GM06990 (cell line): ENCODE measurements around the gene VPS25.

Experiments used
- DNase-seq: peaks from one replicate; pipeline ENCODE4 v3.0.0-alpha.2; 2011; ENCODE audit not compliant: insufficient read length; ENCODE audit errors: extremely low read depth
- H3K27me3 ChIP-seq: replicated peaks from 2 replicates; pipeline ENCODE4 v1.6.0; 2011; ENCODE audit warnings: low read length; ENCODE audit not compliant: control insufficient read depth, insufficient read depth
- H3K36me3 ChIP-seq: 2 replicates; pipeline ENCODE4 v1.5.1; 2011; ENCODE audit warnings: low read length; ENCODE audit not compliant: control insufficient read depth, insufficient read depth
- H3K4me3 ChIP-seq: replicated peaks from 2 replicates; pipeline ENCODE4 v1.5.1; 2011; ENCODE audit warnings: low read depth, mild to moderate bottlenecking, control low read depth, low read length
- TF ChIP-seq, protein P1 (sequence below): IDR thresholded peaks from 2 replicates; pipeline ENCODE4 v1.5.1; 2011; ENCODE audit warnings: low read length, control low read depth, mild to moderate bottlenecking, inconsistent platforms; ENCODE audit not compliant: insufficient read depth, poor library complexity, severe bottlenecking

Gene VPS25

DNA sequence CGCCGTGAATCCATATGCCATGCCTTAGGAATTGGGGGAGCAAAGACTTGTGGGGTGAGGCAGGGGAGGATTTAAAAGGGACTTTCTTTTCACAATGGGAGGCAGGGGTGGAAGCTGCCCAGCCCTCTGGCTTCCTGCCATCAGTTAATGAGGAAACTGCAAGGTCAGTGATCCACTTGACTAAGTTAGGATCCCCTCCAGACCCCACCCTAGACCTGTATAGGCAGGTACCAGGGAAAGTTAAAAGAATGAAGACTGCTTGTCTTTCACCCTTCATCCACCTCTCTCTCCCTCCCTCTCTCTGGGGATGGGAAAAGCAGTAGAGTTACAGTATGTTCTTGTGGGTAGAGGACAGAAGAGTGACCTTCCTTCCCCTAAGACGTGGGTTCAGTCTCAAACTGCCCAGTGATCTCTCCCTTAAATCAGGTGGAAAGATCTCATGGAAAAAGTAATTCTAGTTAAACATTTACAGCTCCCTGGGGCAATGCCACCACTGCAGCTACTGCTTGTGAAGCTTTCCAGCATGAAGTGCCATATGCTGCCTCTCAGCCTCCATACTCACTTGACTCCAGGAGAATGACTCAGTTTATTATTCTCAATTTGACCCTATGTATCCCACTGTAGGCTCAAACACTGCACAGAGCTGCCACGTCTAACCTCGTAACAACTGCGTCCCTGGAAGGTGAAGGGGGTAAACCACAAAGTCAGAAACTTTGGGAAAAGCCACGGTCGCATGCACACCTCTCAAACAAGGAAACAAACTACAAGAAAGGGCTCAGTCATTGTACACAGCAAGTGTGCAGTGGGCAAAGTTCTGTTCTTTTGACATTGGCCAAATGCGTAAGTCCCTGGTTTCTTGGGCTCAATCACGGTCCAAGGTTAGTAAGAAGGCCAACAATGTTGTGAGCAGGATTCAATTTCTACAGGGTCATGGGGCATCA is 24.1 kb downstream of the VPS25 start:
- no peaks in the 10 kb centered on the region; the same call in none of the 2 replicates for H3K36me3 ChIP-seq
- DNase-seq: no peak
- TF ChIP-seq, protein P1, sequence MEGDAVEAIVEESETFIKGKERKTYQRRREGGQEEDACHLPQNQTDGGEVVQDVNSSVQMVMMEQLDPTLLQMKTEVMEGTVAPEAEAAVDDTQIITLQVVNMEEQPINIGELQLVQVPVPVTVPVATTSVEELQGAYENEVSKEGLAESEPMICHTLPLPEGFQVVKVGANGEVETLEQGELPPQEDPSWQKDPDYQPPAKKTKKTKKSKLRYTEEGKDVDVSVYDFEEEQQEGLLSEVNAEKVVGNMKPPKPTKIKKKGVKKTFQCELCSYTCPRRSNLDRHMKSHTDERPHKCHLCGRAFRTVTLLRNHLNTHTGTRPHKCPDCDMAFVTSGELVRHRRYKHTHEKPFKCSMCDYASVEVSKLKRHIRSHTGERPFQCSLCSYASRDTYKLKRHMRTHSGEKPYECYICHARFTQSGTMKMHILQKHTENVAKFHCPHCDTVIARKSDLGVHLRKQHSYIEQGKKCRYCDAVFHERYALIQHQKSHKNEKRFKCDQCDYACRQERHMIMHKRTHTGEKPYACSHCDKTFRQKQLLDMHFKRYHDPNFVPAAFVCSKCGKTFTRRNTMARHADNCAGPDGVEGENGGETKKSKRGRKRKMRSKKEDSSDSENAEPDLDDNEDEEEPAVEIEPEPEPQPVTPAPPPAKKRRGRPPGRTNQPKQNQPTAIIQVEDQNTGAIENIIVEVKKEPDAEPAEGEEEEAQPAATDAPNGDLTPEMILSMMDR: no peak
- H3K27me3 ChIP-seq: no peaks in the 10 kb centered on the region
- H3K4me3 ChIP-seq: peak overlapping the region; percentile 75

DNA sequence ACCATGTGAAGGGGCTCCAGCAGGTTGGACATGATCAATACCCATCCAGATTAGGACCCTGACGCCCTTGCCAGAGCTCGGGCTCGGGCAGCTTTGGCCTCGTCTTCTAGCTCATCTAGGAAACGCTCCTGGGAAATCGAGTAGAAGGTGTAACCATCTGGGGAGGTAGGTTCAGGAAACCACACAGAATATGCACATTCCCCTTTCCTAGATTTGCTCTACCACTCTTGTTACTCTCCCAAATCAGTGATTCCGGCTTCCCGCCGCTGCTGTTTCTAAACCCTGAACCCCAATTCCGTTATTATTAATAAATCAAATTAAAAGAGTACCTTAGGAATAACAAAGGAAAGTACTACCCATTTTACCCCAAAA is 24.7 kb downstream of the VPS25 start:
- Histone ChIP-seq H3K36me3 (no peaks in the 10 kb centered on the region; the same call in none of the 2 replicates), H3K4me3 (peak overlapping the region; percentile 75), H3K27me3 (no peaks in the 10 kb centered on the region)
- TF ChIP-seq, protein P1: no peak
- DNase-seq: no peak

DNA sequence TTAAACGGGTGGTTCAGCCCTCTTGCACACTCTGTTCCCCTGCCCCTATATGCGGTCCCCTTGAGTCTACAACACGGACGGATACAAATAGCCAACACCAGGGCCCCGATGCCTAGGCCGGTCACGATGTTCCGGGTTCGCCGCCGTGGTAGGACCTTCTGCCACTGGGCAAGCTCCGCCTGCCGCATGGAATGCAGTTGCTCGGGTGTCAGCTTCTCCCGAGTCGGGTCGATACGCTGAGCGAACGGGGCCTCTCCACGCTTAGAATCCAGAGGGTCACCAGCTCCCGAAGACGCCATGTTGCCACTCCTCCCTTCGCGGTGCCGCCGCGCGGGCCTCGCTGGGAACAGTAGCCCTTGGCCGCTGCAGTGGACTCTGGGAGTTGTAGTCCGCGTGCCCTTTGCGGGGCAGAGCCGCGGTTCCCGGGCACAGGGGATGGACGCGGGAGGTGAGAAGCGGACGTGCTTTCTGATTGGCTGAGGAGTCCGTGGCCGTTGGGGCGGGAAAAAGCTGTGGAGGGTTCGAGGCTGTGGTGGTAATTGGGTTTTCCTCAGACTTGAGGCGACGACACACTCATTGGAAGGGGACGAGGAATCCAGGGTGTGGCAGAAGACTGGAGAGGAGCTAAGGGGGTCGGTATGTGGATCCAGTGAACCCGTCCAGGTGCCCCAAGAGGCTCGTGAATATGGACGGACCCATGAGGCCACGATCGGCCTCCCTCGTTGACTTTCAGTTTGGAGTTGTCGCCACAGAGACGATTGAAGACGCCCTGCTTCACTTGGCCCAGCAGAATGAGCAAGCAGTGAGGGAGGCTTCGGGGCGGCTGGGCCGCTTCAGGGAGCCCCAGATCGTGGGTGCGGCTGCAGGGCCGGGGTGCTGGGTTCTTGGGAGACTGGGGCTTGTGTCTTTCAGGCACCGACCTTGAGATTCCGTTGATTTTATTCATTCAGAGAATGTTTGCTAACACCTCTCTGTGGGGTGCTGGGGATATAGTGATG is 25.4 kb downstream of the VPS25 start, which contains the start of the genes CNTD1 and COA3:
Gene CNTD1, plus strand, starts transcription at position 479 of the 998 bp plus-strand sequence. Its CDS starts 207 bp downstream, at position 686.
Gene COA3, minus strand, starts transcription at position 322 of the 998 bp plus-strand sequence. Its CDS starts 23 bp downstream, at position 299.
- H3K4me3 ChIP-seq: peak within 1 kb of the TSS; percentile 75
- DNase-seq: peak; percentile 88
- TF ChIP-seq, protein P1: no peak
- H3K36me3 ChIP-seq: no peaks in the 10 kb centered on the region; the same call in none of the 2 replicates
- H3K27me3 ChIP-seq: no peaks in the 10 kb centered on the region

DNA sequence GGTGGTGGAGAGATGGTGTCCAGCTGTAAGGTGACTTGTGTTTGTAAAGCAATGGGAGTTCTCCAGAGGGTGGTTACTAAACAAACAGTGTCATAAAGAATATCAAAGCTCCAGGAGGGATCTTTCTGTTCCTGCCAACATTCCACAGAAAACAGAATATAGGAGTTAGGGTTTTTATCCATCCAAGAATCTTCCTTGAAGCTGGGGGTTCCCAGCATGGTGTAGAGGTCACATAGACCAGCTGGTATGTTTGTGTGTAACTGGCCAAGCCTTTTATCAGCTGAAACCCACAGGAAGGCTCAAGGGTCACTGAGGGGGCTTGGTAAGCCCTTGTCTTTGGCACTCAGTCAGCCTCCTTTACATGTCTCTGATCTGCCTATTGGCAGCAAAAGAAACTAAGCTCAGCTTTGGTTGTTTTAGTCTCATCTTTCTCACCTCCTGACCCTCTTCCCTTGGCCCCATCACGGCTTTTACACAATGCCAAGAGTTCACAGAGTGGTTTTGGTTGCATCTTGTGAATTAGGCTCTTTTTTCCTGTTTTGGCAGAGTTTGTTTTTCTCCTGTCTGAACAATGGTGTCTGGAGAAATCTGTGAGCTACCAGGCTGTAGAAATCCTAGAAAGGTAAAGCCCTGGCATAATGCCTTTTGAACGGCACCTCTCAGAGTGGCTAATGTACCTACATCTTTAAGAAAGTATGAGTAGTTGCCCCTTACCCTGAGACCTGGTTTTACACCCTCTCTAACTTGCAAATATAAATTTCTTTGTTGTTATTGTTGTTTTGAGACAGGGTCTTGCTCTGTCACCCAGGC is 30.0 kb downstream of the VPS25 start:
- Histone ChIP-seq H3K36me3 (no peaks in the 10 kb centered on the region), H3K4me3 (no peak overlapping the region), H3K27me3 (no peaks in the 10 kb centered on the region)
- TF ChIP-seq, protein P1: no peak
- no peak for DNase-seq

DNA sequence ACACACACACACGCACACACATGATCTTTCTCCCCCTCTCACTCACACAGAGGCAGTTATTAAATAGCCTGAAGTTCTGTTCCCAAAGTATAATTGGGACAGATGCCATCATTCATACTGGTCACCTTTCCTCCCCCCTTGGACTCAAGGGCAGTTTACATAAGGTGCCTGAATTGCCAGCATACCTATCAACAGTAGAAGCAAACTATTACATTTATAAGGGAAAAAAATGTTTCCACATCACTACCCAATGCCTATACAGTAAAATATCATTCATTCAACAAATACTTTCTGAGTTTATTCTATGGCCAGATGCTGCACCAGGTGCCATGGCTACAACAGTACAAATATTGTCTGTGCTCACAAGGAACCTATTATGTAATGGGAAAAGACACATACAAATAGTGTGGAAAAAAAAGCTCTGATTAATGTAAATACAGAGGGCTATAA is 31.7 kb downstream of the VPS25 start:
- TF ChIP-seq, protein P1: no peak
- peaks cover 2% of the 10 kb centered on the region; the same call in 1 of the 2 replicates for H3K36me3 ChIP-seq
- no peak for DNase-seq
- no peaks in the 10 kb centered on the region for H3K27me3 ChIP-seq
- no peak overlapping the region for H3K4me3 ChIP-seq
